Heart left ventricle (tissue), 16 donors: ENCODE measurements around the gene GPRC5B. TPM values are rescaled to one million over a fixed set of nuclear protein-coding genes. Genes with fewer than 3 reads are reported as not detected.

Experiments
- ATAC-seq, 4 donors: fragments of 200-7000 bp; cut with Tn5 transposase; one replicate each; pipeline ENCODE4 v1.9.1; 2020 to 2022; ENCODE audit warnings: moderate library complexity in 4 of 4, mild to moderate bottlenecking in 3 of 4, moderate number of reproducible peaks in 1 of 4
- DNase-seq, 5 donors: peaks; one replicate each; pipeline ENCODE4 v3.0.0-alpha.2; 2020
- H3K27ac ChIP-seq, 12 donors: fragments of 200-600 bp; sonication (generic) in 4 of 12; one replicate each; pipeline versions ENCODE4 v1.5.0 to v1.8.0; 2016 to 2022; ENCODE audit warnings: mild to moderate bottlenecking in 2 of 12
- H3K27me3 ChIP-seq, 9 donors: fragments of 200-600 bp; sonication (generic) in 2 of 9; one replicate each; pipeline versions ENCODE4 v1.5.1 to v1.8.0; 2016 to 2022; ENCODE audit warnings: mild to moderate bottlenecking in 3 of 9
- H3K36me3 ChIP-seq, 9 donors: fragments of 200-600 bp; sonication (generic) in 2 of 9; one replicate each; pipeline versions ENCODE4 v1.5.0 to v1.8.0; 2018 to 2022; ENCODE audit warnings: mild to moderate bottlenecking in 2 of 9
- H3K4me1 ChIP-seq, 12 donors: fragments of 200-600 bp; sonication (generic) in 4 of 12; one replicate each; pipeline versions ENCODE4 v1.5.0 to v1.8.0; 2016 to 2022; ENCODE audit warnings: mild to moderate bottlenecking in 3 of 12
- H3K4me3 ChIP-seq, 12 donors: fragments of 200-600 bp; sonication (generic) in 4 of 12; one replicate each; pipeline versions ENCODE4 v1.5.0 to v1.8.0; 2017 to 2022; ENCODE audit warnings: mild to moderate bottlenecking in 9 of 12, moderate library complexity in 4 of 12
- H3K9me3 ChIP-seq, 12 donors: fragments of 200-600 bp; sonication (generic) in 4 of 12; one replicate each; pipeline versions ENCODE4 v1.5.0 to v1.8.0; 2016 to 2022; ENCODE audit warnings: mild to moderate bottlenecking in 1 of 12
- CTCF ChIP-seq, 12 donors: fragments of 200-600 bp; sonication (generic) in 4 of 12; IDR thresholded peaks; one replicate each; pipeline versions ENCODE4 v1.5.0 to v1.8.0; 2018 to 2022; ENCODE audit warnings: antibody characterized with exemption in 12 of 12, mild to moderate bottlenecking in 5 of 12
- POLR2A ChIP-seq, 2 donors: fragments of 450-650 bp; IDR thresholded peaks; one replicate each; pipeline ENCODE4 v1.6.1; 2017; ENCODE audit warnings: antibody characterized with exemption in 2 of 2, mild to moderate bottlenecking in 2 of 2, moderate library complexity in 2 of 2
- WGBS, 4 donors: extraction: QIAGEN DNeasy Blood & Tissue Kit in 2 of 4; methylation state at CpG; one replicate each; pipeline versions ENCODE4 v1.1.5 to v1.1.7; 2013 to 2018; 5-methylcytosine and 5-hydroxymethylcytosine counted together
- intact Hi-C, 10 donors: fragments of 100-400 bp; cut with DNase I; formaldehyde crosslinking; loops; one replicate each; pipeline versions ENCODE4 v1.11.1 to v1.14.2; 2022
- polyA plus RNA-seq, 2 donors: library from polyadenylated mRNA; stranded (reverse); fragments of 200-250 nt; gene quantifications; one replicate each; pipeline ENCODE4 v1.2.3, GENCODE V29; 2013
- total RNA-seq, 9 donors: library from RNA; depleted of rRNA in 2 of 9; stranded (reverse); fragments of >200 nt in 2 of 9; fragmentation: NEBNext Ultra II Directional in 3 of 9; extraction: Animal tissue kit (Norgen Biotek cat#: 25700) in 3 of 9; gene quantifications; one replicate each; pipeline versions ENCODE4 v1.1.0 to v1.2.4, GENCODE V29; 2016 to 2023
- donor health status: ischemic (EF 13 %, LVEDD 7.1; RV severe dilation, severe dysfunction).
- donor health status: healthy with polysubstance abuse.
- donor health status: DM: no; HTN: yes; CAD: no.
- donor health status: DM: no; HTN: no; CAD: no.
- donor health status: ischemic (EF 25% LVEDD 6.9; RV normal size, moderate dysfunction).
- donor health status: ischemic (EF 25% LVEDD 5.7; RV mildly dilated, moderate dysfunction).
- donor health status: healthy.
- donor health status: DM: yes; HTN: yes; CAD: no.
- donor health status: ischemic (EF 35%, LVEDD 5.7; RV mildly dilated, moderate dysfunction).
- donor health status: nonischemic (EF 11% LVEDD 7.7; RV severe dilation, severe dysfunction).
- donor health status: DM: yes; HTN: yes; CAD: no.
- donor health status: PGD.
- donor health status: ischemic (EF 29% LVEDD 5.4; RV normal size, mild dysfunction).
- donor health status: nonischemic (EF 23%, LVEDD 6.1; RV moderate dilation, normal function).

The GPRC5B gene
- total and polyA plus RNA-seq, 11 donors: 43.0 to 104 (median 77.9) TPM

- no peaks in the 10 kb centered on the region for H3K4me1 ChIP-seq
- peaks cover 0 to 6% (median 2%) of the 10 kb centered on the region in 12 donors for H3K9me3 ChIP-seq
- no peak for ATAC-seq
- H3K27me3 ChIP-seq: no peaks in the 10 kb centered on the region
- no peaks in the 10 kb centered on the region for H3K36me3 ChIP-seq
- H3K4me3 ChIP-seq: no peak overlapping the region
- 87 to 90% (median 89%) methylated on average over 7 of the region's 7 CpGs for WGBS, 4 donors
- no peak overlapping the region for H3K27ac ChIP-seq
- intact Hi-C loops: loop anchor here in 1 of 10 donors (10.0 kb wide), 1 partner anchor 47 kb away; no protein-coding TSS in a partner anchor
- no peak for DNase-seq
- TF ChIP-seq POLR2A (IDR thresholded peaks at IDR 0.05) (no peak), CTCF (IDR thresholded peaks at IDR 0.05) (no peak)
These were observed 66.8 kb downstream of the GPRC5B start for GRCh38 chr16:19817875-19818274.

- Histone ChIP-seq H3K27ac (no peak overlapping the region), H3K4me1 (no peaks in the 10 kb centered on the region), H3K36me3 (no peaks in the 10 kb centered on the region), H3K9me3 (peaks cover 0 to 9% (median 3%) of the 10 kb centered on the region in 12 donors), H3K4me3 (no peak overlapping the region), H3K27me3 (no peaks in the 10 kb centered on the region)
- ATAC-seq (no peak), DNase-seq (no peak)
- TF ChIP-seq CTCF (IDR thresholded peaks at IDR 0.05): no peak
- no peak for TF ChIP-seq POLR2A (IDR thresholded peaks at IDR 0.05)
- WGBS, 4 donors: 85 to 99% (median 92%) methylated on average over 3 of the region's 3 CpGs
- intact Hi-C loops: loop anchor here in 1 of 10 donors (10.0 kb wide), 1 partner anchor 48 kb away; no protein-coding TSS in a partner anchor
These were observed 67.5 kb downstream of the GPRC5B start for GRCh38 chr16:19817122-19817521.

GRCh38 chr16:19815418-19815817 is 69.2 kb downstream of the GPRC5B start:
- 68 to 94% (median 88%) methylated on average over 2 of the region's 2 CpGs for WGBS, 4 donors
- H3K4me1 ChIP-seq: peaks cover 0 to 14% (median 5%) of the 10 kb centered on the region in 12 donors
- no peak overlapping the region for H3K4me3 ChIP-seq
- ATAC-seq (no peak), DNase-seq (no peak)
- peaks cover 0 to 9% (median 3%) of the 10 kb centered on the region in 12 donors for H3K9me3 ChIP-seq
- intact Hi-C loops: loop anchor here in 1 of 10 donors (10.0 kb wide), 1 partner anchor 49 kb away; no protein-coding TSS in a partner anchor
- H3K27ac ChIP-seq: no peak overlapping the region
- H3K27me3 ChIP-seq: no peaks in the 10 kb centered on the region
- H3K36me3 ChIP-seq: no peaks in the 10 kb centered on the region
- TF ChIP-seq CTCF (IDR thresholded peaks at IDR 0.05) (no peak), POLR2A (IDR thresholded peaks at IDR 0.05) (no peak)

- H3K27me3 ChIP-seq: no peaks in the 10 kb centered on the region
- H3K9me3 ChIP-seq: peaks cover 0 to 9% (median 3%) of the 10 kb centered on the region in 12 donors
- intact Hi-C loops: loop anchor here in 3 of 10 donors (5.0 to 10.0 kb wide), 3 partner anchors 51 to 61 kb away; no protein-coding TSS in a partner anchor
- ATAC-seq: no peak
- H3K4me3 ChIP-seq: no peak overlapping the region
- DNase-seq: no peak
- H3K36me3 ChIP-seq: no peaks in the 10 kb centered on the region
- TF ChIP-seq POLR2A (IDR thresholded peaks at IDR 0.05) (no peak), CTCF (IDR thresholded peaks at IDR 0.05) (no peak)
- H3K27ac ChIP-seq: peak overlapping the region in 3 of 12 donors; percentile 2 to 61 (median 30)
- H3K4me1 ChIP-seq: peaks cover 0 to 28% (median 16%) of the 10 kb centered on the region in 12 donors
These were observed 71.7 kb downstream of the GPRC5B start for GRCh38 chr16:19812986-19813385.
